Fibroblast of skin of left biceps (primary cell): ENCODE data around the gene GMPR2.

Experiments used
- DNase-seq, 2 experiments: peaks; one replicate each; pipeline ENCODE4 v3.0.0-alpha.2; 2013; ENCODE audit warnings: low read depth in 2 of 2

Gene GMPR2

GRCh38 chr14:24252289-24253124, 19.8 kb downstream of the GMPR2 start:
- no peak for DNase-seq

DNA sequence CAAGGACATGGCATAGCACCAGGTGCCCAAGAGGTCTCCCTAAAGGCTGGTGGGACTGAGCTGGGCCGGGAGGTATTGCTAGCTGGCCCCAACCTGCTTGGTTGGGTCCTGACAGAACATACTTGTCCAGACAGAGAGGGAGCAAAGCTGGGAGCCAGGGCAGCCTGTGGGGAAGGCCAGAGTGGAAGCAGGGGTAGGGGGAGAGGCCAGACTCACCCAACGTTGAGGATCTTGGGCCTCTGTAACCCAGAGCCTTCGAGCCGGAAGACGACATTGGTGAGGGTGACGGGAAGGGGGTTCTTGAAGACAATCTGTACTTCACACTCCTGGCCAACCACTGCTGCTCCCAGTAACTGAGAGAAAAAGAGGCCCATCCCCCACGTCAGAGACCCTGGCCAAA, 21.2 kb downstream of the GMPR2 start:
- no peak for DNase-seq

GRCh38 chr14:24254630-24255392, 22.1 kb downstream of the GMPR2 start:
- DNase-seq: no peak

- DNase-seq: no peak
Observed at GRCh38 chr14:24255438-24255837, 22.7 kb downstream of the GMPR2 start.

- DNase-seq: no peak
Observed at GRCh38 chr14:24255931-24256711, 23.4 kb downstream of the GMPR2 start.

GRCh38 chr14:24256960-24257359, 24.2 kb downstream of the GMPR2 start:
- DNase-seq: no peak

DNA sequence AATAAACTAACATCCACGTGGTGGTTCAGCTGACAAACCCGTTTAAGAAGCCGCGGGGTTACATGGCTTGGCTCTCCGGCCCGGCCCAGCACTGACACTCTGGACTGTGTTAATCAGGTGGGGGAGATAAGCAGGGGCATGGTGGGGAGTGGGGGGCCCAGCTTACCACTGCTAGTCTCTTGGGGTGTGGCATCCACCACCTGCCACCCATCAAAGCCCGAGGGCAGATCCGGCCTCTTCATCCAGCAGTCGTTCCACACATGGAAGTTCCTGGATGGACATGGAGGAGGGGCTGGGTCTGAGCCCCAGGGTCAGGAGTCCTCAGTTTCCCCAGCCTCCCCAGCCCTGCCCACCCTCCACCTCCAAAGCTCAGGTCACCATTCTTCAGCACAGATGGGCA, 25.4 kb downstream of the GMPR2 start:
- DNase-seq: no peak

- no peak for DNase-seq
Observed at GRCh38 chr14:24258548-24259265, 26.0 kb downstream of the GMPR2 start.

DNA sequence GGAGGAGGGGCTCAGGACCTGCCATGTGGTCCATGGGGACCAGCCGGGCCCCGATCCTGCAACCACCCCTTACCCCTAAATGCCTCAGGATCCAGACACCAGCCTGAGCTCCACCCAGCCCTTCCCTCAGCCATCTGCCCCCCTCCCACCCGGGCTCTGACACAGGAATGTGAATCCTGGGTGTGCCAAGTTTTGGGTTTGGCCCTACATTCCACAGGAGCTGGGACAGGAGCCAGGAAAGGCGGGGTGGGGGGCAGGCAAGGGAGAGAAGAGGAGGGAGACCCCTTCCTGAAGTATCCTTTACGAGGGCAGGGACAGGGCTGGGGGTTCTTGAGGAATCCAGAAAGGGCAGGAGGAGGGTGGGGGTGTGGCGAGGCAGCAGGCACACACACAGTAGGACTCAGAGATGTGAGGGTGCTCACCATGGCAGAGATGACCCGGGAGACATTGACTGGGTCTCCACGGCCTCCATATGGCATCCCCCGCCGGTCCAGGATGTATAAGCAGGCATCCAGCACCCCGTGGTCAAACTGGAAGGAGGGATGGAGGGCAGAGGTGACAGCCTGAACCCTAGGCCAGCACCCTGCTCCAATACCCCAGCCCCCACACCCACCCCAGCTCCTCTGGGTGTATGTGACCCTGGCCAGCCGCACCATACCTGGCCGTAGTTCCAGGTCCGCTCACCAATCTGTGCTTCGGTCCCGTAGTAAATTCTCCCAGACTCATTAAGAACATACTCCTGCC, 26.7 kb downstream of the GMPR2 start:
- DNase-seq: peak; percentile 43 to 46

DNA sequence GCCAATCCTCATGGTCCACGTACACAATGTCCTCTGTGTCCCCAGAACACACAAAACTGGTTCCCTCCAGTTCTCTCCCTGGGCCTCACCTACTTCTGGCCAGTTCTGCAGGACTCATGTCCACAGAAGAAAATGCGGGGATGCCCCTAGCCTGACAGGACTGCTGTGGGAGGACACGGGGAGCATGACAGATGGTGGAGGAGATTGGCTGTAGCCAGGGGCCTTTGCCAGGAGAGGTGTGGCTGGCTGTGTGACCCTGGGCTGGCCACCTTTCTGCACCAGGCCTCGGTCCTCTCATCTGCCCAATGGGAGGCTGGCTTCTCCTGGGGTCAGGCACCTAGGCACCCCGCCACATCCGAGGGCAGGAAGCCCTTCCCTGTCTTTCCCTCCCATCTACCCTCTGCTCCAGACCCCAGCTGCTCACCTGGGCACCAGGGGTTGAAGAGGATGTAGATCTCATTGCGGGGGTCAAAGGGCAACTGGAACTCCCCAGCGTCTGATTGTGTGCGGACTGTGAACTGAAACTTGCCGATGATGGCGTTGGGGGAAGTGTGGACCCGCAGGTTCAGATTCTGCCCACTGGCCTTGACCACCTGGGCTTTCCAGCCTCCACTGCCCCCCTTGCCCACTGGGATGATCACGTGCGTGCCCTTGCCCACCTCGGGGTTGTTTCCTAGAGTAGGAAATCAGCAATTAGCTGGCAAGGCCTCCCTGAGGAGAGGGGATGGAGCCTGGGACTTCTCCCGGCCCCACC, 27.5 kb downstream of the GMPR2 start:
- no peak for DNase-seq

- DNase-seq: no peak
Observed at GRCh38 chr14:24260780-24261157, 28.0 kb downstream of the GMPR2 start.

DNA sequence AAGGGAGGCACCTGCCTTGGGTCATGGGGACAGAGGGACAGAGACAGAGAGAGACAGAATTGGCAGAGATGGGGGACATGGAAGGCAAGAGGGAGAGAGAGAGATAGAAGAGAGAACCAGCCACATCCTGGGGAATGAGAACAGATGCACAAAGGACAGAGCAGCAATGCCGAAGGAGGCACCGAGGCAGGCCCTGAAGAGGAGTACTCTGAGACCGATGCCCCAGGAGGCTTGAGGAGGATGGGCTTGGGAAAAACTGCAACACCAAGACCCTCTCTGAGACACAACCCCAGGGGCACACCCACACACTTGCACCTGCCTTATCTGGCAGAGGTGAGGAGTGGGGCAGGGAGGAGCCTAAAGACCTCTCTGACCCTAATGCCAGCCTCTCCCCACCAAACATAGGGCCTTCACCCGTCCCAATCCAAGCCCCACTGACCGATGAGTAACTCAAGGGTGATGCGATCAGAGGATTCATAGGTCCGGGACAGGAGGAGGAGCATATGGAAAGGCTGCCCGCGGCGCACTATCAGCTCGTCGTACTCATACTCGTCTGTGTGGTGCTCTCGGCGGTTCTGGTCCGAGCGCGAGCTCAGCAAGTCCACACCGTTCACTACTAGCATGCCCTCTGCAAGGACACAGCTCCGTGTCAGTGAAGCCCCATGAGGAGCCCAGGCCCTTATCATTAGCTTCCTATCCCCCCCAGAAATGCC, 28.7 kb downstream of the GMPR2 start:
- no peak for DNase-seq

GRCh38 chr14:24261969-24262327, 29.2 kb downstream of the GMPR2 start:
- no peak for DNase-seq

DNA sequence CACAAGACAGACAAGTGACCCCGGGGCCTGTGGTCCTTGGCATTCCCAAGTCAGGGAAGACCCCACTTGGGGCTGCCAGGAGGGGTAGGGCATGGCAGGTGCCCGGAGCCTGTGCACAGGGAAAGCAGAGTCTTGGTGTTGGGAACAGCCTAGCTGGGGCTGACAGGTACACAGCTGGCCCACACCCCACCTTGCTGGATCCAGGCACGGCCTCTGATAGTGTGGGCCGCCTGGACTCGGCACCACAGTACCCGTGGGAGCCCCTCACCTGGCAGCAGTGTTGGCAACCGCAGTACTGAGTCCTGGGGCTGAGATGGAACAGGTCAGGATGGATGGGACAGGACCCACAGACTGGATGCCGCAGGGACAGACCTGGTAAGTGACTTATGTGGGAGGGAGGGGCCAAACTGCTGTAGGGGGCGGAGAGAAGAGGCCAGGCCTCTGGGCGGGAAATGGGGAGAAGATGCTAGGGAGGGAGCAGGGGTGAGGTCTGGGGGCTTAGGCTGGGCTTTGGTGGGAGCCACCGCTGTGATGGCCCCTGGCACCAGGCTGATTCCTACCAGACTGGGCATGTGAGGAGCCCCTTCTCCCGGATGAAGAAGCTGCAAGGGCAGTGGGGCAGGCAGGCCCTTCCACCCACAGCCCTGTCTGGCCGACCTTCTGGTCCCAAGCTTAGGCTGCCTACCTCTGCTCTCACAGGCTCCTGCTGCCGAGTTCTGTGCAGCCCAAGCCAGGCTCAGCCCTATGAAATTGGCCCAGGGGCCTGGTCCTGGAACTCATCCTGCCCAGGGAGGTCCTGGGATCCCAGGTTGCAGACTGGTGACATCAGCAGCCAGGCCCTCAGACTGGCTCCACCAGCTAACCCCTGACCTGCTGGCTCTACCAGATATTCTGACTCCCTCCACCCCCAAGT, 30.3 kb downstream of the GMPR2 start, which contains the start of gene TGM1:
TGM1 (minus strand) TSS at position 357 of the 913 bp plus-strand sequence. CDS start 825 bp downstream, outside the sequence.
- DNase-seq: no peak

GRCh38 chr14:24263848-24264247, 31.1 kb downstream of the GMPR2 start:
- no peak for DNase-seq

- DNase-seq: no peak
Observed at GRCh38 chr14:24264298-24264697, 31.6 kb downstream of the GMPR2 start.

DNA sequence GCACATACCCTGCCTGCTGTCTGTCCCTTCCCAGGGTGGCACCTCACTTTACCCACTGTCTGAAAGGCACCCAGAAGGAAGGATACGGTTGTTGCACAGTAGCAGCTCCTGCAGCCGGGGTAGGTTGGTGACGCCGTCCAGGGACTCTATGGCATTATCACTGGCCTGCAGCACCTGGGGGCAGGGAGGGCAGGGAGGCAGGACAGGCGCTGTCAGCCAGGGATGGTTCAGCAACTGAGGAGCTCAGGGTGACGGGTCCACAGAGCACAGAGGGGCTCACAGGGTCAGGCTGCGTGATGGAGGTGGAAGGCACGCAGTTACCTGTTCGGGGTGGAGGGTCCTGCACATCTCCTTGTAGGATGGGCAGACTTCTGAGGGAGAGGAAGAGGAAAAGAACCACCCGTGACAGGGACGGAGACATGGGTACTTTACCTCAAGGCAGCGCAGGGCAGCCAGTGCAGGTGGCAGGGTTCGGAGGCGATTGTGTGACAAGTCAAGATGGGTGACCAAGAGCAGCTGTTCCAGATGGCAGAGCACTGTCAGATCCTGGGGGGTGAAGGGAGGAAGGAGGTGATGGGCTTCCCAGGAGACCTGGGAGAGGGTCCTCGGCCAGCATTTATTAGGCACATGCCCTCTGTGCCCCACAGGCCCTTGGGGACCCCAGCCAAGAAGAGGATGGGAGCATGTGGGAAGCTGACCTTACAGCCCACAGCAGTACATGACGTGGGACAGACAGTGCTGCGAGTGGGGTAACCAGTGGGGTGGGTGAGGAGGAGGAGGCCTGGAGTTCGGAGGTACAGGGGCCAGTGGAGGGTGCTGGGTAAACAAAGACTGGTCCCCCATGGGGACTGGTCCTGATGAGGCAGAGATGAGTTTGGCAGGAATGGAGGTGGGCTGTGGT, 33.9 kb downstream of the GMPR2 start:
- DNase-seq: no peak
